Astrocyte (in vitro differentiated cells and primary cell): Measurements from ENCODE around the gene RHBDL3.

ENCODE experiments used
- CTCF ChIP-seq: IDR thresholded peaks from 2 replicates; pipeline ENCODE4 v1.5.1; 2011; ENCODE audit warnings: low read depth, mild to moderate bottlenecking, inconsistent platforms, low read length, moderate library complexity; ENCODE audit not compliant: insufficient read depth
- EZH2 ChIP-seq: IDR thresholded peaks from 2 replicates; pipeline ENCODE4 v1.6.1; 2012; ENCODE audit warnings: mild to moderate bottlenecking, low read length, inconsistent platforms; ENCODE audit not compliant: insufficient read depth

GRCh38 chr17:32317353-32317752, 51.7 kb downstream of the RHBDL3 start:
- TF ChIP-seq CTCF (no peak), EZH2 (no peak)
